HG02571 (cell line): Measurements from ENCODE around the gene MAP3K10.

ENCODE experiments used
- ATAC-seq: cut with Tn5 transposase; IDR thresholded peaks from one replicate; pipeline ENCODE4 v1.9.1; 2021; ENCODE audit warnings: mild to moderate bottlenecking, moderate library complexity; ENCODE audit not compliant: unreplicated experiment

The MAP3K10 gene

DNA sequence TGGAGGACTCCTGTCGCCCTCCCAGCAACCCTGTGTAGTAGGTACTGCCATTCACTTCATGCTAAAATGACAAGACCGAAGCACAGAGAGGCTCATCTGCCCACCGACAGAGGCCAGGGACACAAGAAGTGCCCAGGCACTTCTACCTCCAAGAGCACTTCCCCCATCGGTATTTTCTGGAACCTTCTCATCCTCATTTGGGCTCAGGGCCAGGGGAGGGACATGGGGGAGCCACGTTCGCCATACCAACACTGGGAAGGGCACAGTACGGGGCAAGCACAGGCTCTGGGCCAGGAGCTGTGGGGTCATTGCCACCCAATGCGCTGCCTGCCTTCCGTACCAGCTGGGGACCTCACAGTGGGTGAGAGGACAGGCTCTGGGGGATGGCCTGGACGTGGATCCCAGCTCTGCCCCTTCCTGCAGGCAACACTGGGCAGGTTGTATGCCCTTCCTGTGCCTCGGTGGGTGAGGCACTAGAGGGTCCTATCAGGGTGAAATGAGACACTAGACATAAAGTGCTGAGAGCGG lies 56.6 kb downstream of the MAP3K10 start:
- ATAC-seq: no peak

DNA sequence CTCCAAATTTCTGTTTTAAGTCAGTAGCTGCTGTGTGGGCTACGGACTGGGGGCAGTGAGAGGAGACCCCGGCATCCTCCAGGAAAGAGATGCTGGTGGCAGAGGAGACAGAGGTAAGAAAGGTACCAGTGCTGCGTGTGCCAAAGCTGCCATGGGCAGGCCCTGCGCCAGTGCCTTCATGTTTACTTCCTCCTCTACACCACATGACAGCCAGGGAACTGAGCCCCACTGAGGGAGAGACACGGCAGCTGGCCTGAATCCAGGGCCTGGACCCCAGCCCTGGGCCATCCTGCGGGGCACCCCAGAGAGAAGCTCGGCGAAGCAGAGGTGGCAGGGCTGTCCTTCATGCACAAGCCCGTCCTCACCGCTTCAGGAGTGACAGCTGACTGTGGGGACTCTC lies 58.0 kb downstream of the MAP3K10 start:
- ATAC-seq: no peak

DNA sequence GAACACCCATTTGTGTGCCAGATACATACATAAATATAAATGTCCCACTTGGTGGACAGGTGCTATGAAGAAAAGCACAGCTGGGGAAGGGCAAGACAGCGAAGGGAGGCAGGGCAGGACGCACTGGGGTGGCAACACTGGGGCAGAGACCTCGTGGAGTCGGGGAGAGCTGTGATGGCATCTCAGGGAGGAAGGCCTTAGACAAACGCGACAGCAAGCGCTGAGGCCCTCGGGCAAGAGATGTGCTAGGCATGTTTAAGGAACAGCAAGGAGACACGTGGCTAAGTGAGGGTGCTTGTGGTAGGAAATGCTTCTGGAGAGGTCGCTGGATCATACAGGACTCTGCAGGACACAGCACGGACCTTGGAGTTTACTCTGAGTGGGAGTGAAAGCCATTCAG lies 58.6 kb downstream of the MAP3K10 start:
- no peak for ATAC-seq

DNA sequence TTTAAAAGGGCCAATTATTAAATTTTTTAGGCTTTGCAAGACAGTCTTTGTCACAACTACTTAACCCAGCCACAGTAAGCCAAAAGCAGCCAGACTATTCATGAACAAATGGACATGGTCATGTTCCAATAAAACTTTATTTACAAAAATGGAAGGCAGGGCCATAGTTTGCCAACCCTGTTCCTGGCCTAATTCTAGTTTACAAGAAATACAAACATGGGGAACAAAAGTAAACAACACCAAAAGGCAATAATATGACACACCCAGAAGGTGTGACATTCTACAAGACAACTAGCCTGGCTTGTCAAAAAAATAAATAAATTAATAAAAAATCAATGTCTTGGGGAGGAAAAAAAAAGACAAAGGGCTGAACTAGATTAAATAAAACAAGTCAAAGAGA lies 60.0 kb downstream of the MAP3K10 start:
- ATAC-seq: no peak

DNA sequence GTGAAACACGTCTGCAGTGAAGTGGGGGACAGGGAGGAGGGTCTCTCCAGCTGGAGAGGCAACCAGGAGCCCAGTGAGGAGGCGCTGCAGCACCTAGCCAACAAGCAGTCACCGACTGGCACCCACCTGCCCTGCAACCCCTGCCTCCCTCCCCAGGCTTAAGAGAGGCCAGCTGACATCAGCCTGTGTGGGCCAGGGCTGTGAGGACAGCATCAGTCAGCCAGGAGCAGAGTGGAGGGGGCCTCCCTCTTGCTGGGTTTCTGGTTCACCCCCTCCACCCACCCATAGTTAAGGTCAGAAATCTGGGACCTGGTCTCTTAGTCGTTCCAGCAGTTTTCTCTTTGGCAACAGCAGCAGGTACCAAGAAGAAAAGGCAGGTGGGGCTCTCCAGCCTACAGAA lies 60.8 kb downstream of the MAP3K10 start:
- ATAC-seq: no peak

DNA sequence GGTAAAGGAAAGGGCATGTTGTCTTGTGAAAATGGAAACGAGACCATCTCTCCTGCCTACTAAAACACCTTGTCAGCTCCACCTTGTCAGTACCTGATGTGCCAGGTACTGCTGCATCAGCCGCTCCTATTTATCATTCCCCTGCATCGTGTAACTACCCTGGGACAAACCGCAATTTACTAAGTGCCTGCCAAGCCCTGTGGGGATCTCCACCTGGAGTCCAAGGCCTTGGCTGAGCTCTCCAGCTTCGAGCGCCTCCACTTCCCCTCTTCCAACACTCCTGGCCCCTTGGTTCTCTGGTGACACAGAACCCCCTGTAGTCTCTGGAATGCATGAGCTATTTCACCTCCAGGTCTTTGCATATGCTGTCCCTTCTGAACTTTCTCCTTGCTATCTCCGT lies 61.2 kb downstream of the MAP3K10 start:
- no peak for ATAC-seq

DNA sequence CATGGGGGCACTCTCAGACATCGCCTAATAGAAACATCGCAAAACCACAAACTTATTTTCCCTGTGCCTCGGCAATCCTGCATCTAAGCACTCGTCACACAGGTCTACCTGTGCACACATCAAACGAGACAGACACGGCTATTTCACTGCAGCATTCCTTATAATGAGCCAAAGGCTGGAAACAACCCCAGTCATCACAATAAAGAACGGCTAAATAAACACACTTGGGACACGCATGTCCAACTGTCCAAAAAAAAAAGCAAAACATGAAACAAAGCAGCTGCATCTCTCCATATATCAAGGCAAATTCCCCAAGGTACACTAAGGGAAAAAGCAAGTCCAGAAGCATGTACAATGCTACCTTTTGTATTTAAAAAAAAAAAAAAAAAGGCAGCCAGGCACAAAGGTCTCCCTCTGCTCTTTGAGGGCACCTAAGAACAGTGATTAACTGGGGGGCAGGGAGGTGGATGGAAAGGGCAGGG lies 62.4 kb downstream of the MAP3K10 start:
- ATAC-seq: no peak

DNA sequence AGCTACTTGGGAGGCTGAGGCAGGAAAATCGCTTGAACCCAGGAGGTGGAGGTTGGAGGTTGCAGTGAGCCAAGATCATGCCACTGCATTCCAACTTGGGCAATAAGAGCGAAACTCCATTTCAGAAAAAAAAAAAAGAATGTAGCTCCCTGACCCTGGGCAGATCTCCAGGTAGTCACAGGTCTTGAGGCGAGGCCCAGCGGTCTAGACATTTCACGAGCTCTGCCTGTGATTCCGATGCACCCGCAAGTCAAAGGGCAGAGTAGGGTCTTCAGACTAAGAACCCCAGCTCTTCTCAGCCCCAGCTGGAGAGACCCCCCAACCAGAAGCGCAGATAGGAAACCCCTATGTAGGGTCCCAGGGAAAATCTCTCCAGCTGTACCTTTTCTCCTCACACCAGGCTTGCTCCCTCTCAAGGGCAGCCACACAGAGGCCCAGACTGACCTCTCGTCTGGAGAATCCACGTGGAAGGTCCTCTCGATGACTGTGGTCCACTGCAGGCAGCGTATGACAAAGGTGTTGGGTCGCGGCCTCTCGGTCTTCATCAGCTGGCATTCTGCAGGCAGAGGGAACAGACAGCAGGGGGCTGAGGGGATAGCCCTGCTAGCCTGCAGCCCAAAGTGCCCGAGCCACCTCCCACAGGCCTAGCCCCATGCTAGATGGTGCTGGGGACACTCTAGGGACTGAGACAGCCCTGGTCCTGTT lies 63.6 kb downstream of the MAP3K10 start:
- no peak for ATAC-seq

DNA sequence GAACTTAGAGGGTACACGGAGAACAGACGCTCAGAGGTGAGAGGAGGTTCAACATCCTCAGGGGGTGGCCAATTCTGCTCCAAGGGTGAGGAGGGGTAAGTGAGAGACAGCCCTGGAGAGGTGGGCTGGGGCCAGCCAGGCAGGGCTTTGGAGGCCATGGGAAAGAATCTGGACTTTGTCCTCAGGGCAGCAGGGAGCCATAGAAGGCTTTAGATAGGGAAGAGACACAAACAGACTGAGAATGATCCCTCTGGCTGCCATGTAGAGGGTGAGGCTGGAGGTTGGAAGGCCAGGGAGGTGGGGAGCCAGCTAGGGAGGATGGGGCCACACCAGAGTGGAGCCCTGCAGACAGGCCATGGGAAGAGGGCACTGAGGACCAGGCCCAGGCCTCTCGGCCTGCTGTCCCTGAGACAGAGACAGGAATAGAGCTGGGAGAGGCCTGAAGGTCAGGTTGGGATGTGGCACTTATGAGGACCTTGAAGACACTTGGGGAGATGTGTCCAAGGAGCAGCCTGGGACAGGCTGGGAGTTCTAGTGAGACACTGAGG lies 64.5 kb downstream of the MAP3K10 start:
- no peak for ATAC-seq

DNA sequence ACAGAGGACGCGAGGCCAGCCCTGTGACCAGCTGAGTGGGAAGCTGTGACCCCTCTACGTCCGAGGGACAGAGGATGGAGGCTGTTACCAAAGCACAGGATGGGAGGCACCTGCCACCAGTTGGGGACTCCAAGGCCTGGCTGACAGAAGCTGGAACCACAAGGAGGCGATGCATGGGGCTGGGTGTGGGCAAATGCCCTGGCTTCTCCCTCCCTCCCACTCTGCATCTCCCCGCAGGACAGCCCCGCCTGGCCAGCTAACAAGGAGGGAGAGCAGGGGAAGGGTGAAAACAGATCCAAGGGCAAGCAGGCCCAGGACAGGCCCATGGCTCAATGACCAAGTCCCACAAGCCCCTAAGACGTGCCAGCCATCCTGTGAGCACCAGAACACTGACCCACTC lies 65.3 kb downstream of the MAP3K10 start:
- ATAC-seq: no peak

DNA sequence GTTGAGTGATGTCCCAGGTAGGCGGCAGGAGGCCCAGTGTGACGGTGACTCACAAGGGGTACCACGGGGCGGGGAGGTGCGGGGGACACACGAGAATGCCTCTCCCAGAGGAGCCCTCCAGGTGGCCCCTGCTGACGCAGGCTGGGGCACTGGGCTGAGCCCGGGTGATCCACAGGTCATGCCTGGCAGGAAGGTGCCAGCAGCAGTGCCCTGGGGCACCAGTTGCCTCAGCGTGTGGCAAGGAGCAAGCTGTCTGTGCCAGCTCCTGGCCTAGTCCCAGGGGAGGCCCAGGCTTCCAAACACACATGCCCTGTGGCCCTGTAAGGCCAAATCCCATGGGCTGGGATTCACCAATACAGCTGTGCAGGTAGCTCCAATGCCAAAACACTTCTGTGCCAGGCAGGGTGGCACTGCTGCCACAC lies 65.9 kb downstream of the MAP3K10 start:
- ATAC-seq: no peak

DNA sequence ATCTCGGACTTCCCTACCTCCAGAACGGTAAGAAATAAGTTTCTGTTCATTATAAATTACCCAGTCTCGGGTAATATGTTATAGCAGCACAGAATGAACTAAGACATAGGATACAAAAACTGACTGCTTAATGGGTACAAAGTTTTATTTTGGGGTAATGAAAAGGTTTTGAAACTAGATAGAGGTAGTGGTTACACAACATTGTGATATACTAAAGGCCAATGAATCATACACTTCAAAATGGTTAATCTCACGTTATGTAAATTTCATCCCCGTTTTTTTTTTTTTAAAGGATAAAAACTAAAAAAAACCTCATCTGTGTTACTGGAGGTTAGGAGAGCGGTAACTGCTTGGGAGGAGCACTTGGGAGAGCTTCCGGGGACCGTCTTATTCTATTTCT lies 70.4 kb downstream of the MAP3K10 start:
- no peak for ATAC-seq

DNA sequence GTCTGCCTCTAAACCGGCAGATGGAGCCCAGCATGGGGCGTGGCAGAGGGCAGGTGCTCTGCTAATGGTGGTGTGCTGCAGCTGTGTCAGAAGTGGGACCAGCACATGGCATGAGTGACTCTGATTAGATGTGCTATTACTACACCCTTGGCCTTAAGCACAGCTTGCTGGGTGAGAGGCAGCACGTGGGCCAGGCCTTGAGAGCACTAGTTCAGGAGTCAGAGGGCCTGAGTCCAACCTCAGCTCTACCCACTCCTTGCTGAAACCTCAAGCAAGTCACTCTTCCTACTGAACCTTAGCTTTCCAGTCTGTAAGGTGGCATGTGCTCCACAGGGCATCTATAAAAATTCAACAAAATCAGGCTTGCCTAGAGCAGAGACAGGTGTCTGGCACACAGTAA lies 71.2 kb downstream of the MAP3K10 start:
- no peak for ATAC-seq

DNA sequence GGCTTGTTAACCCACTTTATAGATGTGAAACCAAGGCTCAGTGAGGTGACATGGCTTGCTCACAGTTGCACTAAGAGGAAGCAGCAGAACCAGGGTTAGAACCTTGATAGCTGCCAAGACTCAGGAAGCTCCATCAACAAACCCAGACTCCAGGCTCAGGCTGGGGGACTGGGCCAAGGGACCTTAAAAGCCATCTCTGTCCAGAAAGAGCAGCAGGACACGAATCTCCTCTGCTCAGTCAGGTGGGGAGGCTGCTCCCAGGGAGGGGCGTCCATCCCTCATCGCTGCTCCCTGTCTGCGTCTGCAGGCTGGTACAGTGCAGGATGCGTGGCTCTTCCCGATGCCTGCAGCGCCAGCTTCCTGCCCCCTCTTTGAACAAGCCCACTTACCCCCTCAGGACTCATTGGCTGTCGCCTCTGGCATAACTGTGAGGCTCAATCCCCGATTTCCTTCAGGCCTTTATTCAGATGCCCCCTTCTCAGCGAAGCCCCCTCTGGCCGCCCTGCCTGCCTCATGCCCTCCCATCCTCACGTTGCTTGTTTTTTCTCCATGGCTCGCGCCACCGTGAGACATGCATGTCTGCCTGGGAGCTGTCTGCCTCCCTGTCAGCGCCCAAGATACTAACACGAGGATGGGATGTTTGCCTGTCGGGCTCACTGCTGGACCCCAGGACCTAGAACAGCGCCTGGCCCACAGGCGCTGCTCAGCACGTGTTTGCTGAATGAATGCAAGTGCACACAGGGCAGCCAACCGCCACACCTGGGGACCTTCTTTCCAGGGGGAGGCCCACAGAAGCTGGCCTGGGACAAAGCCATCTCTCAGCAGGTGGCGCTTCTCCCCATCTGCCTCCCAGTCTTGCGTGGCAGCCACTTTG lies 72.5 kb downstream of the MAP3K10 start:
- no peak for ATAC-seq

DNA sequence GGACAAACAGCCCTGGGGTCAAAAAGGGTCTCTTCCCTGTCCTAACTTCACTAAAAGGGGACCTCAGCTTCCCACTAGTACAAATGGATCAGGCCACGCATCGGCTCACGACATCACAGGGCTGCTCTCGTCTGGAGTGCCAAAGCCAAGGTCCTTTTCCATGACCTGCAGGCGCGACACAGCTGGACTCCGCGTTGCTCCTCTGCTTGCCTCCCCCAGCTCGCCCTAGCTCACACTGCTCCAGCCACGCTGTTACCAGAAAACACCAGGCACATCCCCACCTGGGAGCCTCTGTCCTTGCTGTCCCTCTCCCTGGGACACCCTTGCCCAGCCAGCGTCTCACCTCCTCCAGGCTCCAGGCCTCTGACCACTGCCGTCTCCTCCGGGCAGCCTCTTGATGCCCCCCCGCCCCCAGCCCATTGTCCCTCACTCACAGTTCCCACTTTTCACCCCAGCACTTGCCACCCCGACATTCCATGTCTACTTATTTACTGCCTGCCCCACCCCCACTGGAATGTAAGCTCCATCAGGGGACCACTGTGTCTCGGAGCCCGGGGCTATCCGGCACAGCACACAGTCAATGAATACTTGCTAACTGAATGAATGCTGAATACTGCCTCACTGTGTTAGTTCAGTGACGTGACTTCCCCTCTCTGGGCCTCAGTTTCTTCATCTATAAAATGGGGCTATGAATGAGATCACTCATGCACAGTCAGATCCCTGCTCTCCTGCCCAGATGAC lies 73.3 kb downstream of the MAP3K10 start:
- ATAC-seq: no peak
